Stomach (tissue), 4 donors: Measurements from ENCODE around the gene PTGDR.

ENCODE experiments used
- CTCF ChIP-seq, 7 experiments: fragments of 450-650 bp in 4 of 7; fragments of 200-600 bp in 3 of 7; sonication (generic) in 3 of 7; IDR thresholded peaks; one replicate each; pipeline ENCODE4 v1.5.1; 2016 to 2019; ENCODE audit warnings: antibody characterized with exemption in 7 of 7, control low read depth in 2 of 7, mild to moderate bottlenecking in 1 of 7
- EP300 ChIP-seq: sonication (generic); formaldehyde crosslinking; IDR thresholded peaks from one replicate; pipeline ENCODE4 v1.6.1; 2017; ENCODE audit warnings: antibody characterized with exemption

- no peak for TF ChIP-seq CTCF (IDR thresholded peaks at IDR 0.05)
- TF ChIP-seq EP300, result no peak
Observed at GRCh38 chr14:52318826-52319645, 51.5 kb downstream of the PTGDR start.
